Measurements from ENCODE around the gene SLIT2.

GRCh38 chr4:20284990-20285389 is 33.3 kb downstream of the SLIT2 start:
- no peak for TF ChIP-seq CTCF (IDR thresholded peaks at IDR 0.05)
- TF ChIP-seq POLR2A (IDR thresholded peaks at IDR 0.05) = no peak

Data from testis (tissue), 2 donors.